ENCODE results near the gene USE1. TPM values are rescaled to one million over a fixed set of nuclear protein-coding genes. Genes with fewer than 3 reads are reported as not detected.

The USE1 gene
- total RNA-seq, 2 donors from 2014 or later: 13.2 to 20.1 TPM

DNA sequence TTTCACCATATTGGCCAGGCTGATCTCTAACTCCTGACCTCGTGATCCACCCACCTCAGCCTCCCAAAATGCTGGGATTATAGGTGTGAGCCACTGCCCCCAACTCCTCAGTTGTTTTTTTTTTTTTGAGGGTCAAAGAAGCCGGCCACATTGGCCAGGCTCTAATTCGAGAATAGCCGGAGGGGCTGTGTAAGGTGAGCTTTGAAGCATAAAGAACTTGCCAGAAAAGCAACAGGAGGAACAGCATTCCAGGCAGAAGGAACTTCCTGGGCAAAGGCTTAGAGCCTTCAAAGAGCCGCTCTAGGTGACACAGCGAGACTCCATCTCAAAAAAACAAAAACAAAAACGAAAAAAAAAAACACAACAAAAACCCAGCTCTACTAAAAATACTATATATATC lies 50.9 kb downstream of the USE1 start:
- peaks cover 18% of the 10 kb centered on the region for H3K4me1 ChIP-seq
- no peak overlapping the region for H3K27ac ChIP-seq
- TF ChIP-seq, protein P1, sequence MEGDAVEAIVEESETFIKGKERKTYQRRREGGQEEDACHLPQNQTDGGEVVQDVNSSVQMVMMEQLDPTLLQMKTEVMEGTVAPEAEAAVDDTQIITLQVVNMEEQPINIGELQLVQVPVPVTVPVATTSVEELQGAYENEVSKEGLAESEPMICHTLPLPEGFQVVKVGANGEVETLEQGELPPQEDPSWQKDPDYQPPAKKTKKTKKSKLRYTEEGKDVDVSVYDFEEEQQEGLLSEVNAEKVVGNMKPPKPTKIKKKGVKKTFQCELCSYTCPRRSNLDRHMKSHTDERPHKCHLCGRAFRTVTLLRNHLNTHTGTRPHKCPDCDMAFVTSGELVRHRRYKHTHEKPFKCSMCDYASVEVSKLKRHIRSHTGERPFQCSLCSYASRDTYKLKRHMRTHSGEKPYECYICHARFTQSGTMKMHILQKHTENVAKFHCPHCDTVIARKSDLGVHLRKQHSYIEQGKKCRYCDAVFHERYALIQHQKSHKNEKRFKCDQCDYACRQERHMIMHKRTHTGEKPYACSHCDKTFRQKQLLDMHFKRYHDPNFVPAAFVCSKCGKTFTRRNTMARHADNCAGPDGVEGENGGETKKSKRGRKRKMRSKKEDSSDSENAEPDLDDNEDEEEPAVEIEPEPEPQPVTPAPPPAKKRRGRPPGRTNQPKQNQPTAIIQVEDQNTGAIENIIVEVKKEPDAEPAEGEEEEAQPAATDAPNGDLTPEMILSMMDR (IDR thresholded peaks at IDR 0.05): no peak
- TF ChIP-seq POLR2A (IDR thresholded peaks at IDR 0.05): no peak
- no peaks in the 10 kb centered on the region for H3K9me3 ChIP-seq
- DNase-seq (no peak), ATAC-seq (no peak)
- peaks cover 0 to 1% of the 10 kb centered on the region in 2 donors for H3K36me3 ChIP-seq (replicated peaks in 1 of 2; ENCODE audit: insufficient read depth in 1 of 2, low read depth in 2 of 2)
- no peak overlapping the region for H3K4me3 ChIP-seq
- intact Hi-C loops (cut with DNase I): no loop called here
- H3K27me3 ChIP-seq: no peaks in the 10 kb centered on the region
- 86 to 87% methylated on average over 7 of the region's 7 CpGs for WGBS, 2 donors

DNA sequence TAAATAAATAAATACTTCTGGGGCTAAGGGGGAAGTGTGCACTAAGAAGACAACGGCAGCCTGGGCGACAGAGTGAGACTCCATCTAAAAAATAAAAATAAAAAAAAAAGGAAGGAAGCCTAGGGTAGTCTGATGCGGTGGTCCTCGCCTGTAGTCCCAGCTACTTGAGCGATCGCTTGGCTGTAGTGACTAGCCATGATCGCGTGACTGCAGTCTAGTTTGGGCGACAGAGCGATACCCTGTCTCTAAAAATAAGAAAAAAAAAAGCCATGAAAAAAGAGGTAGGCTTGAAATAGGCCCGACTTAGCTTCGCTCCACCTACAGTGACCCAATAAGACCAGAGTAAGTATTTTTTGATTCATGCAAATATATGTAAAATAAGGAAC lies 51.4 kb downstream of the USE1 start:
- intact Hi-C loops (cut with DNase I): no loop called here

DNA sequence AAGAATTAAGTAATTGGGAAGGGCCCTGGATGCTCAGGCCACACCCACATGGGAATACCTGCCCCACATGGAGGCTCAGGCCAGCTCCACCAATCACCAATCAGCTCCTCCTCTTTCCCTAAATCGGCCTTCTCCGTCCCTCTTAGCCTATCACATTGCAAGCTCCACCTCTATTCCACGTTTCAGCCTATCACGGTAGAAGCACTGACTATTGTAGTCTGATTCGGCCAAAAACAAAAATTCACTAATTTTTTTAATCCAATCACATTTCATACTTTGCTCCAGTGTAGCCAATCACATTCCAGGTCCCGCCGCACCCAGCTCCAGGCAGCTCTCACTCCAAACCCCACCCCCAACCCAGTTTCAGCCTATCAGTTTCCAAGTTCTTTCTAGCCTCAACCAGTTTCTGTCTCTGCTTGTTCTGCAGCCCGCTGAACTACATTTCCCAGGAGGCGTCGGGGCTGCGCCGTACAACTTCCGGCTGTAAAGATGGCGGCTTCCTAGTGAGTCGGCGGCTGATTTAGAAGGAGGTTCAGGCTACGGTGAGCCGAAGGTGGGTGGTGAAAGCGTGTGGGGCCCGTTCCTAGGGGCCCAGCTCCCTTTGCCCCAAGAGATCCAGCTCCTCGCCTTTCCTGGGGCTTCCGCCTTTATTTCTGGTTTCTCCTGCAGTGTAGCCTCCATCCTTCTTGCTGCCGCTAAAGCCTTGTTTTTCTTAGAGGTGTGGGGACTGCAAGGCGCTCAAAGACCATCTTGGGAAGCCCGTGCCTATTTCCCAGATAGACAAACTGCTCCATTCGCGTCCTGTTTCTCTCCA lies 52.0 kb downstream of the USE1 start, which contains the start of gene BABAM1:
Gene BABAM1 (plus strand): TSS at position 469 of the 814 bp plus-strand sequence. CDS start 1,364 bp downstream, outside the sequence.
- intact Hi-C loops (cut with DNase I): no loop called here
- peaks cover 0 to 5% of the 10 kb centered on the region in 2 donors for H3K36me3 ChIP-seq (replicated peaks in 1 of 2; ENCODE audit: insufficient read depth in 1 of 2, low read depth in 2 of 2)
- WGBS, 2 donors: 1% methylated on average over 20 to 27 of the region's 27 CpGs
- TF ChIP-seq, protein P1 (IDR thresholded peaks at IDR 0.05): peak in 2 of 7 experiments; percentile 0 to 1
- TF ChIP-seq POLR2A (IDR thresholded peaks at IDR 0.05): peak in 2 of 3 donors; percentile 45 to 51
- no peaks in the 10 kb centered on the region for H3K27me3 ChIP-seq
- ATAC-seq (peak; percentile 98), DNase-seq (peak; percentile 95 to 99 (median 96))
- peak within 1 kb of the TSS; percentile 64 to 69 for H3K4me3 ChIP-seq
- H3K4me1 ChIP-seq: peaks cover 13% of the 10 kb centered on the region
- peak within 1 kb of the TSS in 3 of 4 donors; percentile 29 to 72 (median 71) for H3K27ac ChIP-seq
- H3K9me3 ChIP-seq: no peaks in the 10 kb centered on the region

More for the DNA sequence above, 51.4 kb downstream of the USE1 start:
- Histone ChIP-seq H3K9me3 (no peaks in the 10 kb centered on the region), H3K27me3 (no peaks in the 10 kb centered on the region), H3K4me3 (no peak overlapping the region), H3K36me3 (replicated peaks in 1 of 2; ENCODE audit: insufficient read depth in 1 of 2, low read depth in 2 of 2) (peaks cover 0 to 5% of the 10 kb centered on the region in 2 donors), H3K4me1 (peaks cover 13% of the 10 kb centered on the region), H3K27ac (peak overlapping the region in 3 of 4 donors; percentile 29 to 72 (median 71))
- ATAC-seq: no peak
- TF ChIP-seq, protein P1 (IDR thresholded peaks at IDR 0.05): no peak
- TF ChIP-seq POLR2A (IDR thresholded peaks at IDR 0.05): no peak
- 62 to 80% methylated on average over 12 of the region's 12 CpGs for WGBS, 2 donors
- no peak for DNase-seq

DNA sequence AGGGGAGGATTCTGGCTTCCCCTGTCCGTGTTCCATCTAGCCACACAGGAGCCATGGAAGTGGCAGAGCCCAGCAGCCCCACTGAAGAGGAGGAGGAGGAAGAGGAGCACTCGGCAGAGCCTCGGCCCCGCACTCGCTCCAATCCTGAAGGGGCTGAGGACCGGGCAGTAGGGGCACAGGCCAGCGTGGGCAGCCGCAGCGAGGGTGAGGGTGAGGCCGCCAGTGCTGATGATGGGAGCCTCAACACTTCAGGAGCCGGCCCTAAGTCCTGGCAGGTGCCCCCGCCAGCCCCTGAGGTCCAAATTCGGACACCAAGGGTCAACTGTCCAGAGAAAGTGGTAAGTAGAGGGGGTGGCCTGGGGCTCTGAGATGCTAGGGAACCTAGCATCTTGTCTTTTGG lies 53.6 kb downstream of the USE1 start:
- intact Hi-C loops (cut with DNase I): no loop called here
- Histone ChIP-seq H3K27ac (no peak overlapping the region), H3K4me3 (no peak overlapping the region), H3K9me3 (no peaks in the 10 kb centered on the region), H3K36me3 (replicated peaks in 1 of 2; ENCODE audit: insufficient read depth in 1 of 2, low read depth in 2 of 2) (peaks cover 0 to 8% of the 10 kb centered on the region in 2 donors), H3K4me1 (peaks cover 13% of the 10 kb centered on the region), H3K27me3 (no peaks in the 10 kb centered on the region)
- 86 to 88% methylated on average over 11 to 13 of the region's 13 CpGs for WGBS, 2 donors
- TF ChIP-seq, protein P1 (IDR thresholded peaks at IDR 0.05): no peak
- TF ChIP-seq POLR2A (IDR thresholded peaks at IDR 0.05): no peak
- DNase-seq (no peak), ATAC-seq (no peak)

Other genes with a start within 250 kb of the USE1 start
- 1 to 10 TPM; 2.0 to 5.2 TPM for gene CPAMD8, start 188.5 kb upstream of the USE1 start, total RNA-seq
- 1 to 10 TPM; 1.6 to 2.3 TPM for gene HAUS8, start 139.9 kb upstream of the USE1 start, total RNA-seq
- gene MYO9B, start 139.6 kb upstream of the USE1 start, total RNA-seq: 10 to 100 TPM; 26.2 to 56.0 TPM
- gene OCEL1, start 10.9 kb downstream of the USE1 start, total RNA-seq: 10 to 100 TPM; 27.4 to 27.8 TPM
- gene NR2F6, start 30.6 kb downstream of the USE1 start, total RNA-seq: 10 to 100 TPM; 67.6 to 83.3 TPM
- gene USHBP1, start 49.4 kb downstream of the USE1 start, total RNA-seq: 10 to 100 TPM in 1 of 2 donors, 1 to 10 TPM in 1; 9.2 to 10.4 TPM
- gene BABAM1, start 52.1 kb downstream of the USE1 start, total RNA-seq: 10 to 100 TPM; 45.2 to 84.6 TPM
- gene ANKLE1, start 66.5 kb downstream of the USE1 start, total RNA-seq: under 1 TPM in 1 of 2 donors, not detected in 1; 0.33 TPM
- 10 to 100 TPM; 10.2 to 12.2 TPM for gene ABHD8, start 88.1 kb downstream of the USE1 start, total RNA-seq
- 100 to 1,000 TPM in 1 of 2 donors, 10 to 100 TPM in 1; 47.7 to 152 TPM for gene MRPL34, start 90.5 kb downstream of the USE1 start, total RNA-seq
- 1 to 10 TPM; 3.3 to 6.2 TPM for gene DDA1, start 94.2 kb downstream of the USE1 start, total RNA-seq
- 10 to 100 TPM in 1 of 2 donors, 1 to 10 TPM in 1; 7.0 to 16.5 TPM for gene ANO8, start 119.5 kb downstream of the USE1 start, total RNA-seq
- 100 to 1,000 TPM in 1 of 2 donors, 10 to 100 TPM in 1; 13.7 to 127 TPM for gene GTPBP3, start 122.2 kb downstream of the USE1 start, total RNA-seq
- gene PLVAP, start 162.0 kb downstream of the USE1 start, total RNA-seq: 10 to 100 TPM; 37.9 to 49.8 TPM
- gene CCDC194, start 178.8 kb downstream of the USE1 start, total RNA-seq: not detected
- gene BST2, start 190.3 kb downstream of the USE1 start, total RNA-seq: 10 to 100 TPM; 34.3 to 43.6 TPM
- gene MVB12A, start 204.7 kb downstream of the USE1 start, total RNA-seq: 10 to 100 TPM; 33.3 to 34.8 TPM
- gene TMEM221, start 233.3 kb downstream of the USE1 start, total RNA-seq: under 1 TPM in 1 of 2 donors, not detected in 1; 0.52 TPM
- gene NXNL1, start 245.6 kb downstream of the USE1 start, total RNA-seq: not detected

All from body of pancreas (tissue), 4 donors.